HG03565 (cell line): ENCODE measurements around the gene DAPK2.
A peak's percentile ranks its signal among the peaks of the same experiment; 100 is the strongest.
"Not testable (repeated sequence)": the region's sequence is repeated elsewhere in the genome, so short reads cannot be mapped to it uniquely, and the experiment has no call there.

Source experiments
- ATAC-seq: cut with Tn5 transposase; IDR thresholded peaks from one replicate; pipeline ENCODE4 v1.9.1; 2021; ENCODE audit warnings: mild to moderate bottlenecking, moderate library complexity; ENCODE audit not compliant: unreplicated experiment

The DAPK2 gene

DNA sequence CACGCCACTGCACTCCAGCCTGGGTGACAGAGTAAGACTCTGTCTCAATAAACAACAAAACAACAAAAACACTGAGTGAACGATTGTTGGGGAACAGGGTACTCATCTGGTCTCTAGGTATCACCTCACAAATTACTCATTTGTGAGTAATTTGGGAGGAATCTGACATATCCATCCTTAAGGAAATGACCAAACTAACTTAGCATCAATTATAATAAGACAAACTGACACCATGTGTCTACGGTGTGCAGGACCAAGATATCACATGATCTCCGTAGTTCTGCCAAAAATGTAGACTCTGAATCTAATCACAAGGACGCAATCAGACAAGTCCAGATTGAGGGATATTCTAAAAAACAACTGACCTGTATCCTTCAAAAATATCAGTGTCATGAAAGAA is 12.0 kb upstream of the DAPK2 start:
- ATAC-seq: no peak

DNA sequence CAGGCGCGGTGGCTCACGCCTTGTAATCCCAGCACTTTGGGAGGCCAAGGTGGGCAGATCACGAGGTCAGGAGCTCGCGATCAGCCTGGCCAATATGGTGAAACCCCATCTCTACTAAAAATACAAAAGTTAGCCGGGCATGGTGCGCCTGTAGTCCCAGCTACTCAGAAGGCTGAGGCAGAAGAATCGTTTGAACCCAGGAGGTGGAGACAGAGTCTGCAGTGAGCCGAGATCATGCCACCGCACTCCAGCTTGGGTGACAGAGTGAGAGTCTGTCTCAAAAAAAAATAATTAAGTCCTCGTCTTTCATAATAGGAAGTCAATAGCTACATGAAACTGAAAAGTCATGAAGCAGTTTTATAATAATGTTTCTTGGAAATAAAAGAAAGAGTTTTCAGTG is 7.4 kb upstream of the DAPK2 start:
- not testable (repeated sequence) for ATAC-seq

DNA sequence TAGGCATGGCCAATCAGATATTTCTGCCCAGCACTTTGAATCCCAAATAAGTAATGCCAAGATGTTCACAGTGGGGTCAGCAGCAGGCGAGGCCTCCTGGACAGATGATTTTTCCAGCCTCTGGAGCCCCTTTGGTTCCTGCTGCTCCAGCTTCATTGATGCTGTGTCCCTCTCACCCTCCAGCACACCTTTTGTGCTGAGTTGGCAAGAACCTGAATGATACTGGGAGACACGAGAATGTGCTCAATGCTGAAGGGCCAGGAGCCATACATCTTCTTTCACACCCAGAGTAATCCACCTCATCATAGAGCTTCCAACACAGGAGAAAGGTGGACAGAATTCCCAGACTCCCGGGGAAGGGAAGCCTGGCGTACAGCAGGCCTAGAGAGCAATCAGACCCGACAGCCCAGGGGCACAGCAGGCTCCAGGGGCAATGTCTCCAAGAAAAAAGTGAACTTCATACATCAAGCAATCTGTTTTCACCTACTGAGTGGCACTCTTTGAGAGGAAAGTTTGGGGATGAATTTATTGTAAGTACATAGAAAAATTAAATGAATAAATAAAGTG is 6.7 kb upstream of the DAPK2 start:
- ATAC-seq: no peak

- ATAC-seq: no peak
Measured at GRCh38 chr15:64051407-64052259, 5.3 kb upstream of the DAPK2 start.

DNA sequence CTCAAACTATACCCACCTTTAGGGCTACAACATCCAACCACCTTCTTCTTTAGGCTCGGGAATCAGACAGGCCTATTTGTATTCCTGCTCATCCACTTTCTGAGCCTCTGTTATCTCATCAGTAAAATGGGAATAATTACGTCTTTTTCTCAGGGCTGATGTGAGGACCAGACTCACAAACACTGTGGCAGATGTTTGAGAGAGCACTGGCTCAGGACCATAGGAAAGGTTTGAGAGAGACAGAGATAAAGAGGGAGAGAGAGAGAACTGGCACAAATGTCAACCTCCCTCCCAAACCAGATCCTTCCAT is 4.8 kb upstream of the DAPK2 start:
- ATAC-seq: no peak

DNA sequence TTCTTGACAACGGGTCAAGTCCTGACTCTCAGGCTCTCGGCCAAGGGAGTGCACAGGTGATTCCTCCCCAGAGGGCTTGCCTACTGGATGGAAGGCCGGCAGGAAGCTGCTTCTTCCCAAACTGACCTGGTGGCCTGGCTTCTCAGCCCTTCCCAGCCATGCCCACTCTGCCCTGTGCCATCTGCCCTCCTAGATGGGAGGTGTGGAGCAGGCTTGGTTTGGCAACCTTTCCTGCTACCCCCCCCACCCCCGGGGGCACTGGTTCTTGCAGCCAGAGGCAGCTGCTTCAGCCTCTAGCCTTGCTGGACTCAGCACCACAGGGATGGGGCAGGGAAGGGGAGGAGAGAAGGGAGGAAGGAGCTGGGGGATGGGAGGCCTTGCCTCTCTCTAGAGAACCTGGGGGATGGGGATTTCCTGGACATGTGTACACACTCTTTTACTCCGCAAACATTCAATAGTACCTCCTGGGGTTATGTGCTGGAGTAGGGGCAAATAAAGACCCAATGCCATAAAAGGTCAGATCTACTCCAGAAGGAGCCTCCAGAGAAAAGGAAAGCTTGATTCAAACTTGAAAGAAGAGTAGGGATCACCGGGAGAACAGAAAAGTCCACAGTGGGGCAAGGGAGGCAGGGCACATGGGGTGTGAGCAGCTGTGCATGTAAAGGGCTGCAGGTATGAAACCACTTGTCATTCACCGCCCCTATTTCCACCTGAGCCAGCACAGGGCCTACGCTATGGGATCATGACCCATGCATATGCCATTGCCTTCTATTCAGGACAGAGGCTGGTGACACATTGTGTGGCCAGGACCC is 4.2 kb upstream of the DAPK2 start:
- ATAC-seq: no peak

DNA sequence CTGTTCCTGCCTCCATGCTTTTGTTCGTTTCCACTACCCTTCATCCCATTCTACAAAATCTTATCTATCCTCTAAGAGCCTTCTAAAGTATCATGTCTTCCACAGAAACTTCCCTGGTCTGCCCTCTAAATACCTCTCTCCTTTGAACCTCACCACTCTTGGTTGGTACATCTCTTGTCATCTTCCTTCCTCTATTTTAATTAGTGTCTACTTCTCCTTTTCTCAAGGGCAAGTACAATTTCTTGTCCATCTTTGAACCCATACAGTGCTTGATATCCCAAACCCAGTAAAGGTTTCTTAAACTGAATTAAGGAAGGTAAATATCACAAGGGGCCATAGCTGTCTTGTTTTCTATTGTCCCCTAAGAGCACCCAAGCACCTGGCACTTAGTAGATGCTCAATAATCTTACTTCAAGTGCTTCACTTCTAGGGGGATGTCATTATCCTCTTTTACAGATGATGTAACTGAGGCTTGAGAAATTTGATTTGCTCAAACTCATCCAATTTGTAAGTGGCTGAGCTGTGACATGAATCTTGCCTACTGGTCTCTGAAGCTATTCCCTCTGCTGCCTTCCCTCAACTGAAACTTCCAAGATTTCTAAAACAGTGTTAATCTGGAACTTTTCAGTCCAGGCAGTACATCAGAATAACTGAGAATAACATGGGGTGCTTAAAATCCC is 2.6 kb upstream of the DAPK2 start:
- ATAC-seq: no peak

- no peak for ATAC-seq
Measured at GRCh38 chr15:64045774-64046420, 388 bp downstream of the DAPK2 start.

GRCh38 chr15:64045101-64045435 is 1.2 kb downstream of the DAPK2 start:
- no peak for ATAC-seq

- peak; percentile 33 for ATAC-seq
Measured at GRCh38 chr15:64044300-64045100, 1.8 kb downstream of the DAPK2 start.

- ATAC-seq: no peak
Measured at GRCh38 chr15:64038878-64039610, 7.2 kb downstream of the DAPK2 start.

DNA sequence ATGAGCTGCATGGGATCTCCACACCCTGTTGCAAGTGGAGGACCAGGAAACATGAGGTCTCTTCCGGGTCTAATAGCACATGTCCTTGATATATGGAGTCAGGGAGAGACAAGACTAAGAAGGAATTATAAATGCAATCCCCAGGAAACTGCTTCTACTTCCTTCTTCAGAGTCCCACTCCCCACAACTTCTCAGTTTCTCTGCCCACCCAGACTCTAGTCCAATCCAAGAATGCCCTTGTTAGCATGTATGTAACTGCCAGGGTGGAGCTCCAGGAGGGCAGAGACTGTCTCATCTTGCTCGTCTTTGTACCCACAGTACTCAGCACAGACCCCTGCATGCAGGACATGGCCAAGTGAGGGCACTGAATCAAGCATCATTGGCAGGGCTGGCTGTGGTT is 8.3 kb downstream of the DAPK2 start:
- no peak for ATAC-seq

GRCh38 chr15:64037116-64037515 is 9.2 kb downstream of the DAPK2 start:
- no peak for ATAC-seq

GRCh38 chr15:64035525-64035924 is 10.8 kb downstream of the DAPK2 start:
- no peak for ATAC-seq

- no peak for ATAC-seq
Measured at GRCh38 chr15:64034519-64034918, 11.8 kb downstream of the DAPK2 start.

GRCh38 chr15:64032329-64032728 is 14.0 kb downstream of the DAPK2 start:
- no peak for ATAC-seq

- no peak for ATAC-seq
Measured at GRCh38 chr15:64030123-64030522, 16.2 kb downstream of the DAPK2 start.

GRCh38 chr15:64029633-64030032 is 16.7 kb downstream of the DAPK2 start:
- ATAC-seq: no peak

DNA sequence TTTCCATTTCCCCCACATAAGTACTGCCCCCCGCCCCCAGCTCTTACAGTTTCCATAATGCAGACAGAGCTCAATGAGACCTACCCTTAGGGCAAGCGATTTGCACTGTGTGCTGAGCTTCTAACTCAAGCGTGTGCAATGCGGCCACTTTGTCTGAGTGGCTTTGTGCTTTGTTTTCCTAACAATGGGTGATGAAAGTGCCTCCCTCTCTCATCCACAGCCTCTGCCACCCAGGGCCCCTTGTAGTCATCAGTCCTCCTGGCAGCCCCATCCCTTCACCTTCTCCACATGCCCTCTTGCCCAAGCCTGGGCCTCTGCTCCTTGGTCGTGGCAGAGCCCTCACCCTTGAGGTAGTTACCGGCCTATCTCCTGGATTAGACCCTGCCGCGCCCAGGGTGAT is 17.2 kb downstream of the DAPK2 start:
- ATAC-seq: no peak

DNA sequence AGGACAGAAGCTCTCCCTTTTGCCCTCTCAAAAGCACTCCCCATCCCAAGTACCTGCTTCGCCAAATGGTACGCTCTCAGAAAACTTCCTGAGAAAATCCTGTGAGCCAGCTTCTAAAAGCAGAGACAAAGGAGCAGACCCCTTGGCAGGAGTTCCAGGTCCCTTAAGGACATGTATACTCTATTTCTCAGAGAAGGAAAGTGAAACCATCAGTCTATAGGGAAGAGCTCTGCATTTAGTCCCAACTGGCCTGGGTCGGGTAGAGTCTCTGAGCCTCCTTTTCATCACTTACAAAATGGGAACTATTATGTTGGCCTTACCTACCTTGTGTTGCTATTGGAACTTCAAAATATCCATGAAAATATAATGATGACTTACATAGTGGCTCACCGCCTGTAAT is 19.7 kb downstream of the DAPK2 start:
- ATAC-seq: no peak
